Measurements from ENCODE around the gene TRIM17. TPM values are rescaled to one million over a fixed set of nuclear protein-coding genes. Genes with fewer than 3 reads are reported as not detected.

TRIM17 gene
- total RNA-seq, 2 experiments from 2014 or later = 1.9 to 2.7 TPM

GRCh38 chr1:228379666-228380065 lies 37.0 kb downstream of the TRIM17 start:
- DNase-seq = no peak
- peaks cover 7% of the 10 kb centered on the region for H3K4me1 Mint-ChIP-seq (ENCODE audit: low read depth)
- no peak for ATAC-seq
- CTCF ChIA-PET = interaction anchor here (0.9 to 1.3 kb wide), 2 partner anchors 121 to 133 kb away, joined by 3 to 4 read pairs; no protein-coding TSS in a partner anchor
- H3K4me3 Mint-ChIP-seq = no peak overlapping the region
- H3K27ac Mint-ChIP-seq = no peak overlapping the region
- intact Hi-C loops (cut with micrococcal nuclease) = no loop called here
- peaks cover 20% of the 10 kb centered on the region for H3K27me3 Mint-ChIP-seq
- TF ChIP-seq, protein P1, sequence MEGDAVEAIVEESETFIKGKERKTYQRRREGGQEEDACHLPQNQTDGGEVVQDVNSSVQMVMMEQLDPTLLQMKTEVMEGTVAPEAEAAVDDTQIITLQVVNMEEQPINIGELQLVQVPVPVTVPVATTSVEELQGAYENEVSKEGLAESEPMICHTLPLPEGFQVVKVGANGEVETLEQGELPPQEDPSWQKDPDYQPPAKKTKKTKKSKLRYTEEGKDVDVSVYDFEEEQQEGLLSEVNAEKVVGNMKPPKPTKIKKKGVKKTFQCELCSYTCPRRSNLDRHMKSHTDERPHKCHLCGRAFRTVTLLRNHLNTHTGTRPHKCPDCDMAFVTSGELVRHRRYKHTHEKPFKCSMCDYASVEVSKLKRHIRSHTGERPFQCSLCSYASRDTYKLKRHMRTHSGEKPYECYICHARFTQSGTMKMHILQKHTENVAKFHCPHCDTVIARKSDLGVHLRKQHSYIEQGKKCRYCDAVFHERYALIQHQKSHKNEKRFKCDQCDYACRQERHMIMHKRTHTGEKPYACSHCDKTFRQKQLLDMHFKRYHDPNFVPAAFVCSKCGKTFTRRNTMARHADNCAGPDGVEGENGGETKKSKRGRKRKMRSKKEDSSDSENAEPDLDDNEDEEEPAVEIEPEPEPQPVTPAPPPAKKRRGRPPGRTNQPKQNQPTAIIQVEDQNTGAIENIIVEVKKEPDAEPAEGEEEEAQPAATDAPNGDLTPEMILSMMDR (IDR thresholded peaks at IDR 0.05) = no peak
- H3K9me3 Mint-ChIP-seq = no peaks in the 10 kb centered on the region
- POLR2A ChIA-PET = interaction anchor here (0.6 kb wide), 1 partner anchor 12 kb away, joined by 3 read pairs; no protein-coding TSS in a partner anchor
- H3K36me3 Mint-ChIP-seq (ENCODE audit: low read depth) = no peaks in the 10 kb centered on the region

GRCh38 chr1:228378873-228379460 lies 37.7 kb downstream of the TRIM17 start:
- Mint-ChIP-seq H3K36me3 (ENCODE audit: low read depth) (no peaks in the 10 kb centered on the region), H3K27ac (no peak overlapping the region)
- ATAC-seq = peak; percentile 7

DNA sequence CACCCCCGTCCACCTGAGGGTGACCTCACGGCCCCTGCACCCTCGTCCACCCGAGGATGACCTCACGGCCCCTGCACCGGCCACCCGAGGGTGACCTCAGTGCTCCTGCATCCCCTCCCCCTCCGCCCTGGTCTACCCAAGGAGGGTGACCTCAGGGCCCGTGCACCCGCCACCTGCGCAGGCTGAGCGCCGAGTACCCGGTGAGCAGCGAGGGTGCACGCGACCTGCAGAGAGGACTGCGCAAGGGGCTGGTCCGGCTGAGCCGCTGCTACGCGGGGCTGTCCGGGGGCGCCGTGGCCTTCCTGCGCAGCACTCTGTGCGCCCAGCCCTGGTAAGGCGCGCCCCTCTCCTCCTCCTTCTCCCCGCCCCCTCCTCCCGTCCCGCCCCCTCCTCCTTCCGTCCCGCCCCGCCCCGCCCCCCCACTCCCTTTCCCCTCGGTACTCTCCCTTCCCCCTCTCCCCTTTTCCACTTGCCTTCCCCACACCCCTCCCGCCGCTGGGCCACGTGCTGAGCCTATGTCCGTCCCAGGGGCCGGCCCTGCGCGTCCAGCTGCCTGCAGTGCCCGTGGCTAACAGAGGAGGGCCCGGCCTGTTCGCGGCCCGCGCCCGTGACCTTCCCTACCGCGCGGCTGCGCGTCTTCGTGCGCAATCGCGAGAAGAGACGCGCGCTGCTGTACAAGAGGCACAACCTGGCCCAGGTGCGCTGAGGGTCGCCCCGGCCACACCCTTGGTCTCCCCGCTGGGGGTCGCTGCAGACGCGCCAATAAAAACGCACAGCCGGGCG lies 38.4 kb downstream of the TRIM17 start:
- intact Hi-C loops (cut with micrococcal nuclease) = no loop called here

More at GRCh38 chr1:228378873-228379460, 37.7 kb downstream of the TRIM17 start:
- POLR2A ChIA-PET = interaction anchor here (0.6 kb wide), 1 partner anchor 12 kb away, joined by 3 read pairs; no protein-coding TSS in a partner anchor
- TF ChIP-seq, protein P1 (IDR thresholded peaks at IDR 0.05) = peak; percentile 35
- H3K4me3 Mint-ChIP-seq = peak overlapping the region; percentile 76
- intact Hi-C loops (cut with micrococcal nuclease) = no loop called here
- peaks cover 20% of the 10 kb centered on the region for H3K27me3 Mint-ChIP-seq
- peaks cover 7% of the 10 kb centered on the region for H3K4me1 Mint-ChIP-seq (ENCODE audit: low read depth)
- no peaks in the 10 kb centered on the region for H3K9me3 Mint-ChIP-seq
- CTCF ChIA-PET = interaction anchor here (1.3 kb wide), 1 partner anchor 121 kb away, joined by 4 read pairs; no protein-coding TSS in a partner anchor
- peak; percentile 19 for DNase-seq

DNA sequence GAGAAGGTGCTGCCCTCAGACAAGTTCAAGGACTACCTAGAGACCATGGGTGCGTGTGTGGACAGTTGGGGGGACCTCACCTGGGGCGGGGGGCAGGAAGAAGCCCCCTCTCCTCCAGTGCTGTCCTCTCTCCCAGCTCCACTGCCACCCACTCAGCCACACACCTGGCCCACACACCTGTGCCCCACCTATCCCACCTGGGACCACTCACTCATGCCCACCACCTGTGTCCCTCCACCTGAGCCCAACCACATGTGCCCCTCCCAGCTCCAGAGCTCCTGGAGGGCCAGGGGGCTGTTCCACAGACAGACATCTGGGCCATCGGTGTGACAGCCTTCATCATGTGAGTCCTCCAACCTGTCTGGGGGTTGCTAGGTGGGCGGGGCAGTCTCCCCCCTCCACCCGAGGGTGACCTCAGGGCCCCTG lies 39.0 kb downstream of the TRIM17 start:
- no peak for ATAC-seq

More for the DNA sequence above, 38.4 kb downstream of the TRIM17 start:
- DNase-seq (peak; percentile 82), ATAC-seq (peak; percentile 85)
- peaks cover 7% of the 10 kb centered on the region for H3K4me1 Mint-ChIP-seq (ENCODE audit: low read depth)
- no peak overlapping the region for H3K27ac Mint-ChIP-seq
- ChIA-PET CTCF (interaction anchor here (1.0 kb wide), 1 partner anchor 130 kb away, joined by 3 read pairs; no protein-coding TSS in a partner anchor), POLR2A (no interaction called here)
- TF ChIP-seq, protein P1 (IDR thresholded peaks at IDR 0.05) = peak; percentile 79
- no peaks in the 10 kb centered on the region for H3K9me3 Mint-ChIP-seq
- peaks cover 20% of the 10 kb centered on the region for H3K27me3 Mint-ChIP-seq
- no peaks in the 10 kb centered on the region for H3K36me3 Mint-ChIP-seq (ENCODE audit: low read depth)
- peak overlapping the region; percentile 76 for H3K4me3 Mint-ChIP-seq

More for the DNA sequence above, 39.0 kb downstream of the TRIM17 start:
- no peaks in the 10 kb centered on the region for H3K36me3 Mint-ChIP-seq (ENCODE audit: low read depth)
- peak overlapping the region; percentile 36 for H3K4me3 Mint-ChIP-seq
- H3K27me3 Mint-ChIP-seq = peaks cover 20% of the 10 kb centered on the region
- H3K9me3 Mint-ChIP-seq = no peaks in the 10 kb centered on the region
- intact Hi-C loops (cut with micrococcal nuclease) = no loop called here
- no peak for DNase-seq
- H3K4me1 Mint-ChIP-seq (ENCODE audit: low read depth) = peaks cover 7% of the 10 kb centered on the region
- TF ChIP-seq, protein P1 (IDR thresholded peaks at IDR 0.05) = no peak
- CTCF ChIA-PET = interaction anchor here (1.0 kb wide), 1 partner anchor 130 kb away, joined by 3 read pairs; no protein-coding TSS in a partner anchor
- no peak overlapping the region for H3K27ac Mint-ChIP-seq
- POLR2A ChIA-PET = no interaction called here
